Skeletal muscle tissue (tissue), 4 donors: ENCODE measurements around the gene WSCD2. TPM values are rescaled to one million over a fixed set of nuclear protein-coding genes. Genes with fewer than 3 reads are reported as not detected.

Experiments used
- H3K27ac ChIP-seq: one replicate; pipeline ENCODE4 v1.7.0; 2013; ENCODE audit warnings: mild to moderate bottlenecking, low read depth, low read length, inconsistent platforms
- H3K27me3 ChIP-seq, 3 donors: one replicate each; pipeline ENCODE4 v1.7.0; 2013; ENCODE audit warnings: low read length in 3 of 3; ENCODE audit not compliant: control insufficient read depth in 3 of 3, insufficient read depth in 3 of 3
- H3K36me3 ChIP-seq, 3 donors: one replicate each; pipeline ENCODE4 v1.7.0; 2013; ENCODE audit warnings: low read length in 3 of 3; ENCODE audit not compliant: control insufficient read depth in 3 of 3, insufficient read depth in 3 of 3
- H3K4me1 ChIP-seq, 3 donors: one replicate each; pipeline ENCODE4 v1.7.0; 2013; ENCODE audit warnings: low read length in 3 of 3, mild to moderate bottlenecking in 3 of 3; ENCODE audit not compliant: control insufficient read depth in 3 of 3, insufficient read depth in 3 of 3
- H3K4me3 ChIP-seq, 3 donors: one replicate each; pipeline ENCODE4 v1.7.0; 2013; ENCODE audit warnings: low read length in 3 of 3
- H3K9ac ChIP-seq, 3 donors: one replicate each; pipeline ENCODE4 v1.7.0; 2013; ENCODE audit warnings: low read length in 3 of 3, mild to moderate bottlenecking in 3 of 3, moderate library complexity in 2 of 3, low read depth in 1 of 3
- H3K9me3 ChIP-seq, 3 donors: one replicate each; pipeline ENCODE4 v1.7.0; 2013; ENCODE audit warnings: low read length in 3 of 3; ENCODE audit not compliant: control insufficient read depth in 3 of 3
- total RNA-seq: library from RNA; depleted of rRNA; stranded (reverse); fragments of >200 nt; gene quantifications from one replicate; pipeline ENCODE4 v1.2.3, GENCODE V29; 2014
- donor health status: Osteomylitis.

WSCD2 gene
- total RNA-seq, 1 donor from 2014 or later = 5.7 TPM

DNA sequence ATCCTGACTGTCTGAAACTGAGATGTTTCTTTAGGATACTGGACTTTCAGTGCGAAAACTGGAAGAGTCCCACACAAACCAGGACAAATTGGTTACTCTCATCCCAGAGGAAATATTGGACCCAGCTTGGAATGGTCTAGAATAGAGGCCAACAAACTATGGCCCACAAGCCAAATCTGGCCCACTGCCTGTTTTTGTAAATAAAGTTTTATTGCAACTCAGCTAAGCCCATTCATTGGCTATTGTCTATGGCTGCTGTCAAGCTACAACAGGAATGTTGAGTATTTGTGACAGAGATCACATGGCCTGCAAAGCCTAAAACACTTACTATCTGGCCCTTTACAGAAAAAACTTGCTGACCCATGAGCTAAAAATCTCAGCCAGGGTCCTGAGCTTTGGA lies 6.5 kb downstream of the WSCD2 start:
- Histone ChIP-seq H3K4me1 (no peaks in the 10 kb centered on the region), H3K27ac (no peak overlapping the region), H3K9ac (no peak overlapping the region), H3K36me3 (no peaks in the 10 kb centered on the region), H3K4me3 (no peak overlapping the region), H3K27me3 (peaks cover 20 to 22% (median 22%) of the 10 kb centered on the region in 3 donors), H3K9me3 (peaks cover 0 to 2% (median 0%) of the 10 kb centered on the region in 3 donors)

DNA sequence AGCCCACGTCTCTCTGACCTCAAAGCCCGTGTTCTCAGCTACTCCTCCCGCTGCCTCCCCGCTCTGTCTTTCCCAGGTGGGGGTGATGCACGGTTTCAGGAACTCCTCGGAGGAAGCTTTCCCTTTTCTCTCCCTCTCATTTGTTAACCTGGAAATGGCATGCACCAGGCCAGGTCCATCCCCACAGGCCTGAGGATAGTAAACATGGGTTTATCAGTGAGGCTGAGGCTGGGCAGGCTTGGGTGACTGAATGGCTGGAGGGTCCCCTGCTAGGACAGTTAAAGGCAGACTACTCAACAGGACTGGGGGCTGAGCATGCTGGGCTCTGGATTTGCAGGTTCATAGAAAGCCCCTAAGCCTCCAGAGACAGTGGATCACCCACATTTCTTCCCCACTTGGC lies 7.6 kb downstream of the WSCD2 start:
- Histone ChIP-seq H3K4me1 (no peaks in the 10 kb centered on the region), H3K36me3 (no peaks in the 10 kb centered on the region), H3K9ac (no peak overlapping the region), H3K9me3 (peaks cover 0 to 2% (median 0%) of the 10 kb centered on the region in 3 donors), H3K27ac (no peak overlapping the region), H3K4me3 (no peak overlapping the region), H3K27me3 (peaks cover 13 to 17% (median 17%) of the 10 kb centered on the region in 3 donors)

DNA sequence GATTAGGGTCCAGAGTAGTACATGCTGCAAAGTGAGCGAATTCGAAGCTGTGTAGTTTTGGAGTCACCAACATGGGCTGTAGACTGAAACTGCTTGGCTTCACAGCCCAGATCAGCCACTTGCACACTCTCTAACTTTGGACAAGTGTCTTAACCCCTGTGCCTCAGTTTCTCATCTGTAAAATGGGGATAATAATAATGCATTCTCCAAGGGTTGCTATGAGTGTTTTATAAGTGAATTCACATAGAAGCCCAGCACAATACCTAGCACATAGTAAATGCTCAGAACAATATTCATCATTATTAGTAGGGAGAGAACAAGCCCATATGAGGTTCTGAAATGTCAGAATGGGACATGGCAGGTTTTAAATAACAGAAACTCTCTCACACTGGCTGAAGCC lies 10.4 kb downstream of the WSCD2 start:
- Histone ChIP-seq H3K27ac (no peak overlapping the region), H3K36me3 (no peaks in the 10 kb centered on the region), H3K9ac (no peak overlapping the region), H3K4me3 (no peak overlapping the region), H3K27me3 (peaks cover 0 to 5% (median 0%) of the 10 kb centered on the region in 3 donors), H3K9me3 (peaks cover 0 to 2% (median 0%) of the 10 kb centered on the region in 3 donors), H3K4me1 (no peaks in the 10 kb centered on the region)

DNA sequence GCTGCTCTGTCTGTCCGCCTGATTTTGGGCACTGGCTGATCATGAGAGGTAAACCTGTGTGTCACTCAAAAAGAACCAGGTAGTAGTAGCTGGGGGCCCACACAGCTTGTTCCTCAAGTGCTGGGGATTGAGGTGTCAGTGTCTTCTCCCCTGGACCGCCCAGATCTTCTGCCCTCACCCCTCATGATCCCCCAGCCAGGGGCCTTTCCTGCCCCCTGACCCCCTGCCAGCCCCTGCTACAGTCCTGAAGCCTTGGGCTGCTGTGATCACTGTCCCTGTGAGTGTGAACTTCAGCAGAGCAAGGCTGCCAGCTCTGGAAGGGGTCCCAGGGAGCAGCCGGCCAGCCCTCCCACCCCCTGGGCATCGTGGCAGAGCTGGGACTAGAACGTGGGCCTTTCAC lies 11.4 kb downstream of the WSCD2 start:
- H3K27me3 ChIP-seq = peaks cover 0 to 7% (median 0%) of the 10 kb centered on the region in 3 donors
- no peaks in the 10 kb centered on the region for H3K9me3 ChIP-seq
- H3K9ac ChIP-seq = no peak overlapping the region
- no peak overlapping the region for H3K4me3 ChIP-seq
- H3K36me3 ChIP-seq = no peaks in the 10 kb centered on the region
- no peak overlapping the region for H3K27ac ChIP-seq
- H3K4me1 ChIP-seq = no peaks in the 10 kb centered on the region

DNA sequence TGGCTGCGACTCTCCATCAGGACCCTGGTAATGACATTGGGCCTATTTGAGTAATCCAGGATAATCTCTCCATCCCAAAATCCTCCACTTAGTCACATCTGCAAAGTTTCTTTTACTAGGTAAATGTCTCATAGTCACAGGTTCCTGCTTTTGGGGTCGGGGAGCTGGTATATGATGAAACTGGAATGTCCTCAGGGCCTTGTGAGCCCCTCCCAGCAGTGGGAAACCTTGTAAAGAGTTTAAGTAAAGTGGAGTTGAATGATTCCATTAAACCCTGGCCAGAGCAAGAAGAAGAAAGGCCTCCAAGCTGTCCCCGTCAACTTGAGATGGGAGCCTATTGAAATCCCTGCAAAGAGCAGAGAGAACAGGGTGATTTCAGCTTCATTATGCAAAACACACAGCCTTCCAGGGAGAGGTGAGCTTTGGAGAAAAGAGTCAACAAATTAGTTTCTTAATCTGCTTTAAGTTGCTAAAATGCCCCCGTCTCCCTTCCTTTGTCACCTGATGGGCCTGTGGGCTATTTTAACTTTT lies 12.6 kb downstream of the WSCD2 start:
- Histone ChIP-seq H3K9me3 (no peaks in the 10 kb centered on the region), H3K27ac (no peak overlapping the region), H3K4me3 (no peak overlapping the region), H3K4me1 (no peaks in the 10 kb centered on the region), H3K9ac (no peak overlapping the region), H3K27me3 (peaks cover 0 to 5% (median 0%) of the 10 kb centered on the region in 3 donors), H3K36me3 (no peaks in the 10 kb centered on the region)

DNA sequence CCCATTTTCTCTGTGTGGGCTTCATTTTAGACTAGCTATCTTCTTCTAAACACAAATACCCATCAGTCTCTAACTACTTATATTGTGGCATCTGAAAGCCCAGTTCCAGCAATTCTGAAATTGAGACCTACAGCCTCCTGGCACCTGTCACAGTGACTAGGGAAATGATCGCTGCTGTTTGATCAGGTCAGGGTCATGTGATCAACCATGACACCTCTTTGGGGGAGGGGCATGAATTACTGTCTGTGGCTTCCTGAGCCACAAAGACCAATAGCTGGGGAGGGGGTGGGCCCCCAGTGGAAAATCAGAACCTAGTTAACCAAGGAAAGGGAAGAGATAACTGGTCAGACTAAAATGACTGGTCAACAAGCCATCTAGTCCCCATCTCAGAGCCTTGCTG lies 14.1 kb downstream of the WSCD2 start:
- Histone ChIP-seq H3K9ac (no peak overlapping the region), H3K27ac (no peak overlapping the region), H3K4me1 (no peaks in the 10 kb centered on the region), H3K27me3 (peaks cover 0 to 5% (median 3%) of the 10 kb centered on the region in 3 donors), H3K36me3 (no peaks in the 10 kb centered on the region), H3K4me3 (no peak overlapping the region), H3K9me3 (no peaks in the 10 kb centered on the region)

DNA sequence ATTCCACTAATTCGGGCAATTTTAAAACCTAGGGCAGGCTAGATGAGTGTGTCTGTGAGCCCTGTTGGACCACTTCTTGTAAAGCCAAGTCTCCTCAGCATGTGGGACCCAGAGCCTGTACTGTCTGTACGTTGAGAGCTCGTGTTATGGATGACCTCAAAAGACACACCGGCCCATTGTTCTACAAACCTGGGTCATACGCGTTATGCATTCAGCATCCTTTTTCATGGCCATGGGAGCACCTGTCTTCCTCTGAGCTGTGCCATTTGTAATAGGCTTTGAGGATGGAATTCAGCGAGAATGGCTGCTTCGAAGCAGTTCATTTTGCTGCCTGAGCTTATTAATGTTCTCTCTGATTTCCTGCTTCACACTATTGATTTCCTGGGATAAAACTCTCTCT lies 15.0 kb downstream of the WSCD2 start:
- H3K27me3 ChIP-seq = peaks cover 0 to 3% (median 3%) of the 10 kb centered on the region in 3 donors
- no peaks in the 10 kb centered on the region for H3K36me3 ChIP-seq

DNA sequence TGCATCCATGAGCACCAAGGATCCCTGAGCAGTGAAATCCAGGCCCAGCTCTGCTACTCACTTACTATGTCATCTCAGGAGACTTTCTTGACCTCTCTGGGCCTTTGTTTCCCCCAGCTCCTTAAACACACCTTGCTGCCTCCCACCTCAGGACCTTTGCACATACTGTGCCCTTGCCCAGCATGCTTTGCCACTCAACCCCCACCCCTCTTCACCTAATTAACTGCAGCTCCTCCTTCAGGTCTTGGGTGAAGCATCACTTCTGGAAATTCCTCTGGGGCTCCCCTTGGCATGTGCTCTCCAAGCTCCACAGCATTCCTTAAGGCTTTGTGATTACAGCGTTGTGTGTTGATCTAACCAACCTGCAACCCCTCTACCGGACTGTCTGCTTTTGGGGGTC lies 15.9 kb downstream of the WSCD2 start:
- Histone ChIP-seq H3K27ac (no peak overlapping the region), H3K4me1 (no peaks in the 10 kb centered on the region), H3K9ac (no peak overlapping the region), H3K27me3 (peaks cover 0 to 3% (median 3%) of the 10 kb centered on the region in 3 donors), H3K9me3 (no peaks in the 10 kb centered on the region), H3K36me3 (no peaks in the 10 kb centered on the region), H3K4me3 (no peak overlapping the region)

More for the DNA sequence above, 15.0 kb downstream of the WSCD2 start:
- no peak overlapping the region for H3K4me3 ChIP-seq
- no peaks in the 10 kb centered on the region for H3K9me3 ChIP-seq
- no peak overlapping the region for H3K9ac ChIP-seq
- no peaks in the 10 kb centered on the region for H3K4me1 ChIP-seq
- no peak overlapping the region for H3K27ac ChIP-seq

DNA sequence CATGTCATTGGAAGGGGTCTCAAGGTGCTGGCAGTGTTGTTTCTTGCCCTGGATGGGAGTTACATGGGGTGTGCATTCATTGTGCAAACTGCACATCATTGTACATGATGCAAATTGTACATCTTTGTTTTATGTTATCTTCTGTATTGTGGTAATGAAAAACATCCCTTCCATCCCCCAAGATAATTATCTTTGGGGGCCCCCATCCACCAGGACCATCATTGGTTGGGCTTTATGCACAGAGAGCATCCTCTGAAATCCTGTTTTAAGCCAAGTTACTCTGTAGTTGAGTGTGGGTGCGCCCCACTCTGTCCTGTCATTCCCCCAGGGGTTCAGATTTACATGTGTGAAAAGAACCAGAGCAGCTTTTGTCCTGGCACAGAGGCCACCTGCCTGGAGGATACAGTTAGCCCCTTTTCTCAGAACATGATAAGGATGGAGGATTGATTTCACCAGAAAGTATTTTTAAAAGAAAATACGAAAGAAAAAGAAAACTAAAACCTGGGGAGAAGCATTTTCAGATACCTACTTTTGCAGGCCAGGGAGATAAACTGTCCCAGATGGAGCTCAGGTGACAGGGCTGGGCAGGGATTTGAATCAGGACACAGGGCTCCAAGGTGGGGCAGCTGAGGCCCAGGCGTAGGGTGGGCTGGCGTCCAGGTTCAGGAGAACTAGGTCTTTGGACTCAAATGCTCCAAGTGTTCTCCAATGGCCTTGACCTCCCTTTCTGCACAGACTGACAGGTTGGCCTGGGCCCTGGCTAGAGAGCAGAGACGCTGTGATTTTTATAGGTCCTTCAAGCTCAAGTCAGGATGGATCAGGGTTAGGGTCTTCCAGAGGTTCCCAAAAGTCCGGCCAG lies 17.2 kb downstream of the WSCD2 start:
- Histone ChIP-seq H3K4me3 (no peak overlapping the region), H3K9me3 (no peaks in the 10 kb centered on the region), H3K4me1 (no peaks in the 10 kb centered on the region), H3K9ac (no peak overlapping the region), H3K27me3 (peaks cover 0 to 3% (median 3%) of the 10 kb centered on the region in 3 donors), H3K27ac (no peak overlapping the region), H3K36me3 (no peaks in the 10 kb centered on the region)

DNA sequence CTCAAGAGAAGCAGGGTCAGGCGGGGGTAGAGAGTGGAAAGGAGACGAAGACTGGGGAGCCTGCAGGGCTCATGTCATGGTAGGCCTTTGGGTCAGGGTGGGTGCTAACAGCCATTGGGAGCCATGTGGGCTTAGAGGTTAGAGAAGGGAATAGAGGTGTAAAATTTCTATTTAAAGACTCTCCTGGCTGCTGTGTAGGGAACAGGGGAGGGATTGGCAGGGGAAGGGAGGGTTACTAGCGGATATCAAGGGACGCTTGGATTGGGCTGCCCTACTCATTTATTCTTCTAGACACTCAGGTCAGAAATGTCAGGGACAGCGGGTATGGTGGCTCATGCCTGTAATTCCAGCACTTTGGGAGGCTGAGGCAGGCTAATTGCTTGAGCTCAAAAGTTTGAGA lies 18.2 kb downstream of the WSCD2 start:
- H3K27me3 ChIP-seq = peaks cover 0 to 6% (median 3%) of the 10 kb centered on the region in 3 donors
- H3K9me3 ChIP-seq = no peaks in the 10 kb centered on the region
- H3K4me1 ChIP-seq = no peaks in the 10 kb centered on the region
- no peak overlapping the region for H3K27ac ChIP-seq
- H3K36me3 ChIP-seq = no peaks in the 10 kb centered on the region
- no peak overlapping the region for H3K4me3 ChIP-seq
- H3K9ac ChIP-seq = no peak overlapping the region
